GM12864 (cell line): ENCODE results near the gene NRL.
A peak's percentile ranks its signal among the peaks of the same experiment; 100 is the strongest.

Source experiments
- DNase-seq: peaks from one replicate; pipeline ENCODE4 v3.0.0-alpha.2; 2011; ENCODE audit warnings: low read depth
- H3K4me3 ChIP-seq: 2 replicates; pipeline ENCODE4 v1.5.1; 2011; ENCODE audit warnings: mild to moderate bottlenecking, low read depth, low read length, control low read depth
- CTCF ChIP-seq: IDR thresholded peaks from 2 replicates; pipeline ENCODE4 v1.5.1; 2011; ENCODE audit warnings: low read depth, mild to moderate bottlenecking, moderate library complexity, low read length, control low read depth, inconsistent platforms; ENCODE audit errors: missing control alignments

The NRL gene

GRCh38 chr14:24098927-24099813 lies 15.6 kb downstream of the NRL start:
- no peak for DNase-seq
- H3K4me3 ChIP-seq: no peak overlapping the region
- TF ChIP-seq CTCF: no peak

DNA sequence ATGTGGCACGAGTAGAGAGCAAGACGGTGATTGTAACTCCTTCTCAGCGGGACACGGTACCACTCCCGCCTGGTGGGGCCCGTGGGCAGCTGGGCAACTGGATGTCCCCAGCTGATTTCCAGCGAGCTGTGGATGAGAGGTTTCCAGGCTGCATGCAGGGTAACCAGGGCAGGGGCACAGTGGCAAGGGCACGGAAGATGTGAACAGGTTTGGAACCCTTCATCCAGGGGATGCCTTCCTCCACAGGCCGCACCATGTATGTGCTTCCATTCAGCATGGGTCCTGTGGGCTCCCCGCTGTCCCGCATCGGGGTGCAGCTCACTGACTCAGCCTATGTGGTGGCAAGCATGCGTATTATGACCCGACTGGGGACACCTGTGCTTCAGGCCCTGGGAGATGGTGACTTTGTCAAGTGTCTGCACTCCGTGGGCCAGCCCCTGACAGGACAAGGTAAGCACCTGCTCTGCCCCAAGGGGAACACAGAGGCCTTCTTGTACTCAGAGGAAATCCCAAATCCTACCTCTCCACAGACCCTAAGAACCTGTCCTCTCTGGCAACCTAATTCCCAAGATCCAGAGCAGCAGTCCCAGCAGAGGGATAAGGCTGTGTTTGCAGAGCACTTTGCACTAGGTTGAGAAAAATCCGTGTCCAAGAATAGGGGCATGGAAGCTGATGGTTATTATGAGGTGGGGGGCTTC lies 16.4 kb downstream of the NRL start:
- no peak for TF ChIP-seq CTCF
- no peak overlapping the region for H3K4me3 ChIP-seq
- DNase-seq: no peak

- H3K4me3 ChIP-seq: no peak overlapping the region
- TF ChIP-seq CTCF: no peak
- DNase-seq: no peak
These were observed 18.1 kb downstream of the NRL start for GRCh38 chr14:24096545-24097181.

DNA sequence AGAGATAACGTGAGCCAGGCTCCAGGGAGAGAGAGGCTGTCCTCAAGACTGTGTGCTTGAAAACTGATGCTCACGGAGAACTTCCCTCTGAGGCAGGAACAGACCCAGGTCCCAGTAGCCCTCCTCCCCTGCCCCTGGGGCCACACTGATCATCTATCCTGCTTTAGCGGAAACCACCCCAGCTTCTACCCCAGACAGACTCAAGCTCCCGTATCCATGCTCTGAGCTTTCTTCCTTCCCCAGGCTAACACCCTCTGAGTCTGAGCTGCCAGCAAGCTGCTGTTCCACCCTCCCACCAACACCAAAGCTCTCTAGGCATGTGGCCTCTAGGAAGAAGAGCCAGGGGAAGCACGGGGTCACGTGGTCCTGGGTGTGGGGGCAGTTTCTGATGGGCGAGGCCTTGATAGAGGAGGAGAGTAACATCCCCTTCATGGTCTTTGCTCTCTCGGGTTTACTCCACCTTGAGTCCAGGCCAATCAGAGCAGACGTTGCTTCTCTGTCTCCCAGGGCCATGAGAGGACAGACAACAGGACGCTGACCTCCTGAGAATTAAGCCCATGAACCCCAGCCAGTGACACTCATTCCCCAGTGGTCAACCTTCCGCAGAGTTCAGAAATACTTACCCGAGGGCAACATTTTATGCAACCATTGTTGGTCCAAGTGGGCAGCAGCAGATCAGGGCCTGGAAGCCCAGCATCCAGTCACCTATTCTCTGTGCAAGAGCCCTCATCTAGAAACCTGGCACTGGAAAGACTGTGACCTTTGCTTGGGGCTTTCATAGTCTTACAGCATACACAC lies 19.3 kb downstream of the NRL start:
- DNase-seq: peak; percentile 93
- no peak for TF ChIP-seq CTCF
- H3K4me3 ChIP-seq: peak overlapping the region; percentile 96

GRCh38 chr14:24094841-24095270 lies 19.9 kb downstream of the NRL start:
- peak overlapping the region; percentile 96 for H3K4me3 ChIP-seq
- TF ChIP-seq CTCF: no peak
- no peak for DNase-seq

- peak within 1 kb of the TSS; percentile 96 for H3K4me3 ChIP-seq
- no peak for TF ChIP-seq CTCF
- DNase-seq: peak; percentile 70
These were observed 20.6 kb downstream of the NRL start, which contains the start of gene PCK2 for GRCh38 chr14:24093901-24094840. Gene PCK2, plus strand, starts transcription at chr14:24094311. Its CDS starts 95 bp downstream, at chr14:24094406.
